ENCODE results near the gene APOA1.

DNA sequence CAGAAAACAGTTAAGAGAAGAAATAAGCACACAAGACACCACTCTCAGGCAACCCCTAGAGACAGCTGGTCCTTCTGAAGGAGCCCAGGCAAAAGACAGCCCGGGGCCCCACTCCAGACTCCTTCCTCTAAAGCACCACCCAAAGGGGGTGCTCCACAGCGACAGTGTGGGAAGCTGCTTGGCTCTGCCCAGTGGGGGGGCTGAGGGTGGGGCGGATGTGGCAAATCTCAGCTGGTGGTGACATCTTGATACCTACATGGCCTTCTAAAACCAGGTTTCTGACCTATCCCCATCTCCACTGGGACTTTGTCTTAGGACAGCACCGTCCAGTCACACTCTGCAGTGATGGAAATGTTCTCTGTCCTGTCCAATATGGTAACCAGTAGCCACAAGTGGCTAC, 10.2 kb upstream of the APOA1 start:
- TF ChIP-seq CTCF (IDR thresholded peaks at IDR 0.05; ENCODE audit: insufficient read depth, low read length, poor library complexity, severe bottlenecking) (no peak), EZH2phosphoT487 (conservative IDR thresholded peaks at IDR 0.05; ENCODE audit: low read length) (no peak)
